Neural progenitor cell (in vitro differentiated cells): ENCODE results near the gene ZNF536.

Experiments
- EZH2phosphoT487 ChIP-seq: fragments of 200-600 bp; sonication (generic); IDR thresholded peaks from 2 replicates; pipeline ENCODE4 v1.6.1; 2017; ENCODE audit warnings: antibody characterized with exemption
- TF ChIP-seq, protein P1 (sequence below): fragments of 200-600 bp; sonication (generic); IDR thresholded peaks from 2 replicates; pipeline ENCODE4 v1.5.1; 2017; ENCODE audit warnings: antibody characterized with exemption, mild to moderate bottlenecking

DNA sequence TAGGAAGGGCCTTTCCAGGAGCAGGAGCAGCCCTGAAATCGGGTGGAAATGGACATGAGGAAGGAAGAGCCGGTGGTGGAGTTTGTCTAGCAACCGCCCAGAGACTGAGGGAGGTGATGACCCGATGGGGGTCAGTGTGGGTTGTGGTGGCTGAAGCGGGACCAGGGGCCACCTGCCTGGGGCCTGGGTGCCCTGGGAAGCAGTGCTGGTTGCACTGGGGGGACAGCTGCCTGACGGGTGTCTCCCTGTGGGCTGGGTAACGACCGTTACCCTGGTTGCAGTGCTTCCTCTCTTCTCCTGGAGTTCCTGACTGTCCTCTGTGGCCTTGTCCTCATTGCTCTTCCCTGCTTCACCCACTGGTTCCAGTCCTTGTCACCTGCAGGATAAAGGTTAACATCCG lies 13.0 kb downstream of the ZNF536 start:
- TF ChIP-seq, protein P1, sequence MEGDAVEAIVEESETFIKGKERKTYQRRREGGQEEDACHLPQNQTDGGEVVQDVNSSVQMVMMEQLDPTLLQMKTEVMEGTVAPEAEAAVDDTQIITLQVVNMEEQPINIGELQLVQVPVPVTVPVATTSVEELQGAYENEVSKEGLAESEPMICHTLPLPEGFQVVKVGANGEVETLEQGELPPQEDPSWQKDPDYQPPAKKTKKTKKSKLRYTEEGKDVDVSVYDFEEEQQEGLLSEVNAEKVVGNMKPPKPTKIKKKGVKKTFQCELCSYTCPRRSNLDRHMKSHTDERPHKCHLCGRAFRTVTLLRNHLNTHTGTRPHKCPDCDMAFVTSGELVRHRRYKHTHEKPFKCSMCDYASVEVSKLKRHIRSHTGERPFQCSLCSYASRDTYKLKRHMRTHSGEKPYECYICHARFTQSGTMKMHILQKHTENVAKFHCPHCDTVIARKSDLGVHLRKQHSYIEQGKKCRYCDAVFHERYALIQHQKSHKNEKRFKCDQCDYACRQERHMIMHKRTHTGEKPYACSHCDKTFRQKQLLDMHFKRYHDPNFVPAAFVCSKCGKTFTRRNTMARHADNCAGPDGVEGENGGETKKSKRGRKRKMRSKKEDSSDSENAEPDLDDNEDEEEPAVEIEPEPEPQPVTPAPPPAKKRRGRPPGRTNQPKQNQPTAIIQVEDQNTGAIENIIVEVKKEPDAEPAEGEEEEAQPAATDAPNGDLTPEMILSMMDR: no peak
- TF ChIP-seq EZH2phosphoT487: no peak
